IPS-15b (cell line): Measurements from ENCODE around the gene UGT2B28.
"Not testable (repeated sequence)": the region's sequence is repeated elsewhere in the genome, so short reads cannot be mapped to it uniquely, and the experiment has no call there.

Experiments
- H3K27me3 ChIP-seq: one replicate; pipeline ENCODE4 v1.6.1; 2013; ENCODE audit warnings: low read length; ENCODE audit not compliant: control insufficient read depth, insufficient read depth
- H3K36me3 ChIP-seq: one replicate; pipeline ENCODE4 v1.6.1; 2013; ENCODE audit warnings: low read length; ENCODE audit not compliant: control insufficient read depth, insufficient read depth
- H3K4me1 ChIP-seq: one replicate; pipeline ENCODE4 v1.6.1; 2013; ENCODE audit warnings: mild to moderate bottlenecking, low read length; ENCODE audit not compliant: control insufficient read depth, insufficient read depth
- H3K4me3 ChIP-seq: one replicate; pipeline ENCODE4 v1.5.1; 2013; ENCODE audit warnings: low read depth, low read length
- H3K9ac ChIP-seq: one replicate; pipeline ENCODE4 v1.6.1; 2013; ENCODE audit warnings: low read depth, mild to moderate bottlenecking, low read length
- H3K9me3 ChIP-seq: one replicate; pipeline ENCODE4 v1.6.1; 2013; ENCODE audit warnings: mild to moderate bottlenecking, low read length; ENCODE audit not compliant: control insufficient read depth, insufficient read depth

UGT2B28 gene

DNA sequence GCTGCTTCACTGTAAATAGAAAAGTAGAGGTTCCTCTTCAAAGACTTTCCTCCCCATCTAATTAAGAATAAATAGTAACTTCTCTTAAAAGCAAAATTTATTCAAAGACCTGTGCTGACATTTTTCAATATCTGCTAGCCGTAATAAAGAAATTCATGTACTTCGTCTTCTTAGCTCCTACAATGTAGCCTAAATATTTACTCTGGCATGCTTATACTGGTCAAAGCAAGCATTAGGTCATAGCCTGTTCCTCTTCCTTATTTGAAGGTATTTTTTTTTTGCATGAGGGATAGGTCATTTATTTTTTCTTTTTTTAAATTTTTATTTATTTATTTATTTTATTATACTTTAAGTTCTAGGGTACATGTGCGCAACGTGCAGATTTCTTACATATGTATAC lies 30.0 kb downstream of the UGT2B28 start:
- not testable (repeated sequence) for H3K9me3 ChIP-seq

DNA sequence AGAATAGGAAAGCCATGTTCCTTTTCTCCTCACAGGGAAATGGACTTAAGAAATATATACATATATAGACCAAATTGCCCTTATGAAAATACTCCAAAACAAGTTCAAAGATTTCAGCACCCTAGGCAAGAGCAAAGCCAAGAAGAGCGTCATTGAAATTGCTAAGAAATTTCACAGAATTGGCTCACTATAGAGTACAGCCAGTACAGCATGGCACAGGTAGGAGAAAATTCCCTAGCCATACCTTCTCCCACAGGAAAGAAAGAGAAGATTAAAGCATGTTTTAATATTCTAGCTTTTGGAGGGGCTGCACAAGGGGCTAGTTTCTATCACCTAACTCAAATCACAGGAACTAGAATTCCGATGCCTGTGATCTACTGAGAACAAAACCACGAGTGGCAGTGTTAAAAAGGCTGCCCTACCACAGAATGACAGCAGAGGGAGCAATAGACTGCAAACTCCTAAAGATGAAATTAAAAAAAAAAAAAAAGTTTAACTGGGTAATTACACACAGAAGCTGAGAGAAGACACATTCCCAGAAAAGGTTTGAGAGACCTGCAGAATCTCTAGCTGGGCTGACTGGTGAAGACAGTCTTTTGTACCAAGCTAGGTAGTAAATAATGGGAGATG lies 37.5 kb downstream of the UGT2B28 start:
- not testable (repeated sequence) for H3K9ac ChIP-seq, H3K4me3 ChIP-seq, H3K4me1 ChIP-seq, H3K27me3 ChIP-seq, H3K36me3 ChIP-seq, H3K9me3 ChIP-seq

More for the DNA sequence above, 30.0 kb downstream of the UGT2B28 start:
- H3K27me3 ChIP-seq, H3K4me3 ChIP-seq, H3K9ac ChIP-seq, H3K36me3 ChIP-seq, H3K4me1 ChIP-seq: not testable (repeated sequence)

DNA sequence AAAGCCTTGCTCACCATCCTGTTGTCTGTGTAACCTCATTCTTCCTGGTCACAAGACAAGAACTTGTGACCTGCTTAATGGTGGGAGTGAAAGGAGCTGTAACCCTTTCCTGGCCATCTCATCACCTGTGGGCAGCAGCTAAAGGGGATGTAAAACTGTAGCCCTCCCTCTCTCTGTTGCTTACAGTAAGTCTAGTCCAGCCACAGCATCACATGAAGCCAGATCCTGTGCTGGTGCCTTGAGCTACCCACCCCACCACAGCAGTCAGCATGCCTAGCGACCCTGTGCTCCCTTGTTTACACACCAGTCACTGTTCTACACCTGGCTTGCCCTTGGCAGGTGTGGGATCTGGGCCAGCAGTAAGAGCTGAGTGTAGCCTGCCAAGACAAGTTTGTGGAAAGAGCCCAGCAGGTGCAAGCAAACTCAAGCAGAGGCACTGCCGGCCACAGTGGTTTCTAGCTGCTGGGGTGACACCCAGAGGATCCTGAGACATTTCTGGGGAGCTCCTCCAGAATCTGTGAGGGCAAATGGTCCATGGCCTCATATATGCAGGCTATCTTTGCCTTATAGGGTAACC lies 41.0 kb downstream of the UGT2B28 start:
- H3K9ac ChIP-seq, result no peak overlapping the region
- H3K36me3 ChIP-seq, result no peaks in the 10 kb centered on the region
- no peaks in the 10 kb centered on the region for H3K4me1 ChIP-seq
- H3K27me3 ChIP-seq, result no peaks in the 10 kb centered on the region
- H3K9me3 ChIP-seq, result no peaks in the 10 kb centered on the region
- no peak overlapping the region for H3K4me3 ChIP-seq

DNA sequence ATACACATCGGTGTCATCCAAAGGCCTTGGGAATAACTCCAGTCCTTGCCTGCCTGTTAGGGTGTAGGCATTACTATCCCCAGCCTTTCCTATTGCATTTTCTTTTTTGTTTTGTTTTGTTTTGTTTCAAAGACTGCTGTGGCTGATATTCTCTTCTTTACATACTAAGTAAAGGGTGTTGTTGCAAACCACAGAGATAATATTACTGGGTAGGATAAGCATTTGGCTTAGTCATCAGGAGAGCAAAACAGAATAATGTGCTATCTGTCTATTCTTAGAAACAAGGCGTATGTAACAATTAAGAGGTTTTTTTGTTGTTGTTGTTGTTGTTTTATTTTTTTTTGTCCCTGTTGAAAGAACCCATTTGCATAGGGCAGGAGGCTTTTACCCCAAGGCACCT lies 41.8 kb downstream of the UGT2B28 start:
- H3K9me3 ChIP-seq, result no peaks in the 10 kb centered on the region
- no peaks in the 10 kb centered on the region for H3K27me3 ChIP-seq
- H3K9ac ChIP-seq, result no peak overlapping the region
- no peaks in the 10 kb centered on the region for H3K36me3 ChIP-seq
- H3K4me1 ChIP-seq, result no peaks in the 10 kb centered on the region
- H3K4me3 ChIP-seq, result no peak overlapping the region

DNA sequence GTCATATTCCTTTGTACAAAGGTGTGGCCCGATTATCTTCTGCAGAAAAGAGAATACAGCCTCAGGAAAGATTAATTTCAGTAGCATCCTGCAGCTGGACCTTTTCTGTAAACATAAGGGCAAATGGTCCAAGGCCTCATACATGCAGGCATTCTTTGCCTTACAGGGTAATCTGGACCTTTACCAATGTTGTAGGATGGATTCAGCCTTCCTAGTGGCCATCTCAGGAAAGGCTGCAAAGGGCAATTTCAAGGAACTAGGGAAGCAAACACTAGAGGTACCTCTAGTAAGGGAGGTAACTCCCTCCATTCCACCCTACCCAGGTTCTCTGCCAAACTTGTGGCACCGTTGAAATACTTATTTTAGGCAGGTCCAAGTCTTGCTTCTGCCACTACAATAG lies 43.0 kb downstream of the UGT2B28 start:
- Histone ChIP-seq H3K4me1 (no peaks in the 10 kb centered on the region), H3K36me3 (no peaks in the 10 kb centered on the region), H3K4me3 (no peak overlapping the region), H3K27me3 (no peaks in the 10 kb centered on the region), H3K9me3 (no peaks in the 10 kb centered on the region), H3K9ac (no peak overlapping the region)

DNA sequence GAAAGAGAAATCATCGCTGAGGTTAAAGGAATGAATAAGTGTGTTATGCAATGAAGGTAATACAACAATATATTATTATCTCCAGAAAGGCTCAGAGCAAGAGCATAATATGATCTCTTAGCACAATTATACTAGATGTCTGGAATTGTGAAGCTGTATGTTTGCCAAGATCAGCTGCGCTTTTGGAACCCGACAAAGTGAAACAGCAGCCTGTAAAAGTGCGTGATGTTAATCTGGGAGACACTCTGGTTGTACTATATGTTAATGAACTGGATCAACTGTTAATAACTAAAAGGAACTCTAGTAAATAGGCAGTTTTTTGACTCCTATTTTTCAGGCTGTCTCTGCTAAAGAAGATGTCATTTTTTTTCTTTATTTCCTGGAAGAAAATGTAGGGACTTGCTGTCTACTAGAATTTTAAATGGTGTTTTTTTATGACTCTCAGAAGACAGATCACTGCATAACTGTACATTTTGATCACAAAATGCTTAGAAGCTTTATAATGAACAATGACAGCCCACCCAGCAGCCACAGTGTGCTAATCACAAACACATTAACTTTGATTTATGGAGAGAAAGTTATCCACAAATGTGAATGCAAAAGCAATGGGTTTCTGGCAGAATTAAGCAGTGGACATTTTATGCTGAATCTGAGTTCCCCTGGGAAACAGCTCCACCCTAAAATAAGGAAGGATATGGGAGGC lies 50.2 kb downstream of the UGT2B28 start:
- H3K4me1 ChIP-seq, result no peaks in the 10 kb centered on the region
- no peak overlapping the region for H3K4me3 ChIP-seq
- H3K9ac ChIP-seq, result no peak overlapping the region
- H3K27me3 ChIP-seq, result no peaks in the 10 kb centered on the region
- no peaks in the 10 kb centered on the region for H3K36me3 ChIP-seq
- H3K9me3 ChIP-seq, result no peaks in the 10 kb centered on the region

DNA sequence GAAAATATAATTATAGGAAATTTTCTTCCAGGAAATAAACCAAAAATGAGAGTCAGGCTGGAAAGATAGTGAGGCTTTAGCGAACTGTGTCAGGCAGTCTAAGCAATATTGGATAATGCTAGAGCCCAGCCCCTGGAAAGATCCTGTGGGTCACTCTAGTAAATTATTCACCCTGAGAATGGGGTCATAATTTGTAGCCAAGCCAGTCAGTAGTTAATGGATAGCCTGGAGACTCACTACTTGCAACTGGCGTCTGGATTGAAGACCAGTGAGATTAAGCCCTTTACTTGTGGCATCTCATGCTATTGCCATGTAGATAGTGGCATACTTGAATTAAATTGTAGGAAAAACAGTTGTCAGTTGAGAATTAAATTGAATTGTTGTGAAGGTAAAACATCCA lies 51.0 kb downstream of the UGT2B28 start:
- H3K9me3 ChIP-seq, H3K9ac ChIP-seq, H3K4me1 ChIP-seq, H3K4me3 ChIP-seq, H3K27me3 ChIP-seq, H3K36me3 ChIP-seq: not testable (repeated sequence)

DNA sequence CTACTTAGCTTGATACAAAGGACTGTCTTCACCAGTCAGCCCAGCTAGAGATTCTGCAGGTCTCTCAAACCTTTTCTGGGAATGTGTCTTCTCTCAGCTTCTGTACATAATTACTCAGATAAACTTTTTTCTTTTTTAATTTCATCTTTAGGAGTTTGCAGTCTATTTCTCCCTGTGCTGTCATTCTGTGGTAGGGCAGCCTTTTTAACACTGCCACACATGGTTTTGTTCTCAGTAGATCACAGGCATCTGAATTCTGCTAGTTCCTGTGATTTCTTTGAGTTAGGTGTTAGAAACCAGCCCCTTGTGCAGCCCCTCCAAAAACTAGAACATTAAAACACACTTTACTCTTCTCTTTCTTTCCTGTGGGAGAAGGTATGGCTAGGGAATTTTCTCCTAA lies 55.2 kb downstream of the UGT2B28 start:
- not testable (repeated sequence) for H3K9ac ChIP-seq, H3K9me3 ChIP-seq, H3K4me1 ChIP-seq

DNA sequence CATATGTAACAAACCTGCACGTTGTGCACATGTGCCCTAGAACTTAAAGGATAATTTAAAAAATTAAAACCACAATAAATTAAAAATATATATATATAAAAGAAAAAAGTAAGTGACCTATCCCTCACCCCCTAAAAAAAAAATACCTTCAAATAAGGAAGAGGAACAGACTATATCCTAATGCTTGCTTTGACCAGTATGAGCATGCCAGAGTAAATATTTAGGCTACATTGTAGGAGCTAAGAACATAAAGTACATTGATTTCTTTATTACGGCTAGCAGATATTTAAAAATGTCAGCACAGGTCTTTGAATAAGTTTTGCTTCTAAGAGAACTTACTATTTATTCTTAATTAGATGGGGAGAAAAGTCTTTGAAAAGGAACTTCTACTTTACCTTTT lies 62.8 kb downstream of the UGT2B28 start:
- not testable (repeated sequence) for H3K4me1 ChIP-seq, H3K36me3 ChIP-seq, H3K27me3 ChIP-seq, H3K9ac ChIP-seq, H3K4me3 ChIP-seq, H3K9me3 ChIP-seq

More for the DNA sequence above, 55.2 kb downstream of the UGT2B28 start:
- H3K4me3 ChIP-seq, H3K36me3 ChIP-seq, H3K27me3 ChIP-seq: not testable (repeated sequence)

DNA sequence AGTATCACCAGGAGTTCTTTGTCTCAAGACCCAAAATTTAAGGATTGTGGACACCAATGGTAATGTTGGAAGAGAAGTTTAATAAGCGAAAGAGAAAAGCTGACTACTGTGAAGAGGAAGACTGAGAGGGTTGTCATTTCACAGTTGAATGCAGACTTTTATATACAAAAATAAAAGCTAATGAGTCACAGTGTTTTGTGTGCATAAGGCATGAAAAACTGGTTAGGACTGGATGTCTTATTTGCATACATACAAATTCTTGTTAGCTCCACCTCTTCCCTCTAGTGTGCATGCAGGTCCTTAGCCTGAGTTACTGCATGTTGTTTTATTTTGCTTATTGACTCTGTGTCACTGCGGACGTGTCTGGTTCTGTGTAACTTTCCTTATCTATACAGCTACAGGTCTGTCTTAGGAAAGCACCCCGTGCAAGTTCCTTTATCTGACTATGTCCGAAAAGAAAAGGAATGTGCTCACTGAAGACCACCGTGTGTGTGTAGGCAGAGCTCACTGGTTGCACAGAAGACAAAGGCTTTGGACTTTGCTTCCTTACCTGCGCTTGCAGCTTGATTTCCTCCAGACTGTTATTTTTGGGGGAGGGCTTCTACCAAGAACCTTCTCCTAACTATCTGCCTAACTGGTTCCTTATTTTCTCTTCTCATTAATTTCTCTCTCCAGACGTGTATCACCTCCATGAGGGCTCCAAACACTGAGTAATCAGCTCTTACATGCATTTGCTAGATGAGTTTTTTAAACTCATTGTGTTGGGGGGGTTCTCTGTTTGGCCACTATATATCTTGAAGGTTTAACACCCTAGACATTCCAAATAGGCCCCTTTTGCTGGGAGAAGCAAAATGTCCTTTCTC lies 63.5 kb downstream of the UGT2B28 start:
- not testable (repeated sequence) for H3K9ac ChIP-seq, H3K36me3 ChIP-seq, H3K9me3 ChIP-seq, H3K27me3 ChIP-seq, H3K4me1 ChIP-seq, H3K4me3 ChIP-seq
